Measurements from ENCODE around the gene COL23A1. TPM values are rescaled to one million over a fixed set of nuclear protein-coding genes. Genes with fewer than 3 reads are reported as not detected.

Gene COL23A1
- total and polyA plus RNA-seq, 2 of the 13 experiments (the other 11 are each of a cell fraction or from before 2014, with no cell fraction given): not detected

GRCh38 chr5:178279026-178279722, 311.0 kb downstream of the COL23A1 start (continued):
- TF ChIP-seq ZIK1 (CRISPR knock-in tag; IDR thresholded peaks at IDR 0.05; ENCODE audit: borderline replicate concordance, low read depth) (no peak), PHF8 (CRISPR knock-in tag; IDR thresholded peaks at IDR 0.05) (no peak), DRAP1 (CRISPR knock-in tag; IDR thresholded peaks at IDR 0.05) (no peak)

- BruUV-seq (replicated peaks): no TSS peak
- Histone ChIP-seq H3K27ac (ENCODE audit: extremely low read length, insufficient read depth, low read length) (no peak overlapping the region), H3K79me2 (ENCODE audit: insufficient read depth, low read length) (no peaks in the 10 kb centered on the region), H3K27me3 (ENCODE audit: control insufficient read depth in 1 of 2, insufficient read depth in 2 of 2, low read length in 2 of 2) (peaks cover 2 to 45% of the 10 kb centered on the region in 2 experiments; a peak in 4 of 5 replicates), H3K4me2 (ENCODE audit: low read depth, low read length) (no peak overlapping the region), H3K4me1 (ENCODE audit: insufficient read depth, low read length) (peaks cover 13% of the 10 kb centered on the region), H3K9me3 (ENCODE audit: low read length) (peaks cover 12% of the 10 kb centered on the region), H3K36me3 (replicated peaks in 1 of 2; ENCODE audit: control insufficient read depth in 1 of 2, insufficient read depth in 2 of 2, low read length in 2 of 2) (no peaks in the 10 kb centered on the region), H3K9ac (ENCODE audit: insufficient read depth, low read depth, low read length) (no peak overlapping the region), H4K20me1 (ENCODE audit: insufficient read depth, low read length) (no peaks in the 10 kb centered on the region), H2AFZ (ENCODE audit: low read length) (no peak overlapping the region), H3K4me3 (replicated peaks in 1 of 3; ENCODE audit: insufficient read depth in 1 of 3, low read depth in 2 of 3, low read length in 3 of 3) (no peak overlapping the region)
- no peak for FAIRE-seq
- TF ChIP-seq TERF1 (CRISPR knock-in tag; IDR thresholded peaks at IDR 0.05) (no peak), CHD2 (IDR thresholded peaks at IDR 0.05; ENCODE audit: low read depth, low read length) (no peak), TMF1 (CRISPR knock-in tag; IDR thresholded peaks at IDR 0.05; ENCODE audit: low read depth) (no peak), HIVEP1 (CRISPR knock-in tag; IDR thresholded peaks at IDR 0.05) (no peak), IKZF1 (IDR thresholded peaks at IDR 0.05) (no peak), REST (IDR thresholded peaks at IDR 0.05; ENCODE audit: borderline replicate concordance in 1 of 2, low read depth in 1 of 2, low read length in 2 of 2) (no peak), ZBTB42 (CRISPR knock-in tag; IDR thresholded peaks at IDR 0.05) (no peak), SETDB1 (CRISPR knock-in tag; IDR thresholded peaks at IDR 0.05; ENCODE audit: borderline replicate concordance) (no peak), EP300 (IDR thresholded peaks at IDR 0.05; ENCODE audit: low read depth in 2 of 2, low read length in 2 of 2) (no peak), EP300 (CRISPR knock-in tag; IDR thresholded peaks at IDR 0.05; ENCODE audit: borderline replicate concordance) (no peak), HMG20B (CRISPR knock-in tag; conservative IDR thresholded peaks at IDR 0.05) (no peak), ZNF530 (CRISPR knock-in tag; IDR thresholded peaks at IDR 0.05; ENCODE audit: low read depth) (no peak), CBX2 (IDR thresholded peaks at IDR 0.05; ENCODE audit: low read depth, low read length) (no peak), CBX2 (CRISPR knock-in tag; IDR thresholded peaks at IDR 0.05; ENCODE audit: low read depth) (no peak), PITX1 (CRISPR knock-in tag; IDR thresholded peaks at IDR 0.05) (no peak)
- no peak for ATAC-seq
- in situ Hi-C loops (cut with HindIII; ENCODE audit: extremely low pct_ligation_motif_present, low pct_unique_long_range_greater_than_20kb): loop anchor here (5.0 kb wide), 1 partner anchor 274 kb away; no protein-coding TSS in a partner anchor
- intact Hi-C loops (cut with micrococcal nuclease; ENCODE audit: unreplicated experiment): no loop called here
- ChIA-PET POLR2A (no interaction called here), CTCF (ENCODE audit: low intra/inter-chr PET ratio, low total read pairs) (no interaction called here)
- DNase-seq (ENCODE audit: low spot score): no peak
- WGBS (ENCODE audit: low lambda C conversion rate): 21% methylated on average over 14 of the region's 18 CpGs
Observed at GRCh38 chr5:178278358-178279023, 311.7 kb downstream of the COL23A1 start.
